ENCODE results near the gene CEP350. TPM values are rescaled to one million over a fixed set of nuclear protein-coding genes. Genes with fewer than 3 reads are reported as not detected.

CEP350 gene
- total RNA-seq, 1 experiment from 2014 or later = 17.1 TPM

- no TSS peak for BruUV-seq (replicated peaks)
- Histone ChIP-seq H3K27me3 (ENCODE audit: low read length) (no peaks in the 10 kb centered on the region), H3K9me3 (ENCODE audit: low read length) (no peaks in the 10 kb centered on the region), H3K4me2 (ENCODE audit: low read length) (peak overlapping the region; percentile 87), H3F3A (ENCODE audit: low read length, unreplicated experiment) (no peaks in the 10 kb centered on the region), H3K9me2 (replicated peaks; ENCODE audit: low read length) (no peaks in the 10 kb centered on the region), H3K36me3 (ENCODE audit: low read depth, low read length) (peaks cover 30% of the 10 kb centered on the region), H3K4me1 (ENCODE audit: insufficient read depth, low read length) (peaks cover 44% of the 10 kb centered on the region), H2AFZ (ENCODE audit: low read length) (no peak overlapping the region), H3K27ac (ENCODE audit: low read length) (peak overlapping the region; percentile 99), H3K4me3 (ENCODE audit: low read length) (peak overlapping the region; percentile 99), H3K9ac (ENCODE audit: low read length) (peak overlapping the region; percentile 82), H4K20me1 (ENCODE audit: low read length) (peaks cover 76% of the 10 kb centered on the region), H3K79me2 (ENCODE audit: low read length) (peaks cover 93% of the 10 kb centered on the region)
- no peak for TF ChIP-seq EZH2phosphoT487 (IDR thresholded peaks at IDR 0.05; ENCODE audit: borderline replicate concordance, low read length)
- TF ChIP-seq EZH2 (IDR thresholded peaks at IDR 0.05; ENCODE audit: low read length, unreplicated experiment) = no peak
- no peak for TF ChIP-seq CTCF (conservative IDR thresholded peaks at IDR 0.05; ENCODE audit: low read depth, low read length)
- ChIA-PET CTCF (no interaction called here), POLR2A (ENCODE audit: unreplicated experiment) (interaction anchor here (0.6 kb wide), 3 partner anchors 31 to 60 kb away, joined by 4 to 9 read pairs (median 5); no protein-coding TSS in a partner anchor)
- intact Hi-C loops (cut with micrococcal nuclease) = loop anchor here (5.0 kb wide), 2 partner anchors 206 to 276 kb away; partner anchors contain the start of genes CEP350 and TOR1AIP1
- ATAC-seq (no peak), DNase-seq (no peak)
Measured at GRCh38 chr1:180158149-180159147, 203.8 kb downstream of the CEP350 start.

- ChIA-PET POLR2A (ENCODE audit: unreplicated experiment) (no interaction called here), CTCF (no interaction called here)
- H3K9me2 ChIP-seq (replicated peaks; ENCODE audit: low read length) = no peaks in the 10 kb centered on the region
- H3K27me3 ChIP-seq (ENCODE audit: low read length) = no peaks in the 10 kb centered on the region
- peaks cover 38% of the 10 kb centered on the region for H3K4me1 ChIP-seq (ENCODE audit: insufficient read depth, low read length)
- intact Hi-C loops (cut with micrococcal nuclease) = no loop called here
- no peaks in the 10 kb centered on the region for H3F3A ChIP-seq (ENCODE audit: low read length, unreplicated experiment)
- no peak overlapping the region for H3K4me3 ChIP-seq (ENCODE audit: low read length)
- H3K36me3 ChIP-seq (ENCODE audit: low read depth, low read length) = peaks cover 34% of the 10 kb centered on the region
- ATAC-seq (no peak), DNase-seq (no peak)
- peaks cover 99% of the 10 kb centered on the region for H3K79me2 ChIP-seq (ENCODE audit: low read length)
- no peak overlapping the region for H3K4me2 ChIP-seq (ENCODE audit: low read length)
- TF ChIP-seq EZH2phosphoT487 (IDR thresholded peaks at IDR 0.05; ENCODE audit: borderline replicate concordance, low read length) (no peak), EZH2 (IDR thresholded peaks at IDR 0.05; ENCODE audit: low read length, unreplicated experiment) (no peak), CTCF (conservative IDR thresholded peaks at IDR 0.05; ENCODE audit: low read depth, low read length) (no peak)
- no peak overlapping the region for H3K9ac ChIP-seq (ENCODE audit: low read length)
- H3K9me3 ChIP-seq (ENCODE audit: low read length) = no peaks in the 10 kb centered on the region
- peaks cover 85% of the 10 kb centered on the region for H4K20me1 ChIP-seq (ENCODE audit: low read length)
- no peak overlapping the region for H3K27ac ChIP-seq (ENCODE audit: low read length)
- no peak overlapping the region for H2AFZ ChIP-seq (ENCODE audit: low read length)
- no TSS peak for BruUV-seq (replicated peaks)
Measured at GRCh38 chr1:180160357-180160756, 205.7 kb downstream of the CEP350 start.

GRCh38 chr1:180163041-180163440 lies 208.4 kb downstream of the CEP350 start:
- H3K4me2 ChIP-seq (ENCODE audit: low read length) = no peak overlapping the region
- ChIA-PET CTCF (no interaction called here), POLR2A (ENCODE audit: unreplicated experiment) (no interaction called here)
- H3K27me3 ChIP-seq (ENCODE audit: low read length) = no peaks in the 10 kb centered on the region
- H3F3A ChIP-seq (ENCODE audit: low read length, unreplicated experiment) = no peaks in the 10 kb centered on the region
- intact Hi-C loops (cut with micrococcal nuclease) = no loop called here
- H3K4me3 ChIP-seq (ENCODE audit: low read length) = no peak overlapping the region
- H3K79me2 ChIP-seq (ENCODE audit: low read length) = peaks cover 89% of the 10 kb centered on the region
- no peak for TF ChIP-seq EZH2 (IDR thresholded peaks at IDR 0.05; ENCODE audit: low read length, unreplicated experiment)
- no peak for TF ChIP-seq EZH2phosphoT487 (IDR thresholded peaks at IDR 0.05; ENCODE audit: borderline replicate concordance, low read length)
- TF ChIP-seq CTCF (conservative IDR thresholded peaks at IDR 0.05; ENCODE audit: low read depth, low read length) = no peak
- H3K4me1 ChIP-seq (ENCODE audit: insufficient read depth, low read length) = peaks cover 41% of the 10 kb centered on the region
- H4K20me1 ChIP-seq (ENCODE audit: low read length) = peaks cover 63% of the 10 kb centered on the region
- no peaks in the 10 kb centered on the region for H3K9me2 ChIP-seq (replicated peaks; ENCODE audit: low read length)
- H3K9ac ChIP-seq (ENCODE audit: low read length) = no peak overlapping the region
- DNase-seq = no peak
- H3K27ac ChIP-seq (ENCODE audit: low read length) = no peak overlapping the region
- peaks cover 36% of the 10 kb centered on the region for H3K36me3 ChIP-seq (ENCODE audit: low read depth, low read length)
- H3K9me3 ChIP-seq (ENCODE audit: low read length) = no peaks in the 10 kb centered on the region
- no peak overlapping the region for H2AFZ ChIP-seq (ENCODE audit: low read length)
- ATAC-seq = no peak
- BruUV-seq (replicated peaks) = no TSS peak

All from PC-3 (cell line).